Measurements from ENCODE around the gene AMBP. TPM values are rescaled to one million over a fixed set of nuclear protein-coding genes. Genes with fewer than 3 reads are reported as not detected.

AMBP gene
- total and polyA plus RNA-seq, 2 experiments from 2014 or later, result 0.64 TPM; not detected in 1

DNA sequence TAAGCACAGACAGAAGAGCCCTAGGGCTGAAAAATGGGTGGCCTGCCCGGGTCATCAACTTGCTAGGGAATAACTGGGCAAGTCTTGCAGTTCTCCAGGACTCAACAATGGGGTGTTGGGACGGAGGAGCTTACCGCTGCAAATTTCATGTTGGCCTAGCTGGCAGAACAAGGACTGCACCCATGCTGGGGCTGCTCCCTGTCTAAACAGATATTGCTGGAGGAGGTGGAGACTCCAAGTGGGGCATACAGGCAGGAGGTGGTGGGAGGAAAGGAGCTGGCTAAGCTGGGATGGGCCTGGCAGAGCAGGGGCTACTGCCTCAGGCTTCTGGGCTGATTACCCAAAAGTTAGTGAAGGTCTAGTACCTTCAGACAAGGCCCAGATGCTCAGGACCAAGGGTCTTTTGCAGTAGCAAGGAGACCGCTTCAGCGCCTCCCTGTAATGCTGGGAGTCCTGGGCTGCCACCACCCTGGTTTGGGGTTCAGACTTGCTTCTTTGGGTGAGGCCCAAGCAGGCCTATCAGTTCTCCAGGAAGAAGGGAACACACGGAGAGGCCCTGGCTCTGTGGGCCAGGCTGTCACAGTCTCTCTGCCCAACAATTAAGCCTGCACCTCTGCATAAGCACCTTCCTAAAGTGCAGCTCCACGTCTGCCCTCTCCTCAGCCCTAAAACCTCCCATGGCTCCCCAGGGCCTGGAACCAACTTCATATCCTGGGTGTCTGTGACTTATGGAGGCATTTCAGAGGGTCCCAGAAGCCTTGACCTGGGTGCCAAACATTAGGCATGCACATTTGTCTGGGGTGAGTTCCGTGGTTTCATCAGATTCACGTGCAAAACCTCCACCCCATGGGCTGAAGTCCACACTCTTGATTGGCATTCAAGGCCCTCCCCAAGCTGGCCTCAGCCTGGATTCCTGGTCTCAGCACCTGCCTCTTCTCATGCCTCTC is 45.2 kb upstream of the AMBP start:
- TF ChIP-seq, protein P1, sequence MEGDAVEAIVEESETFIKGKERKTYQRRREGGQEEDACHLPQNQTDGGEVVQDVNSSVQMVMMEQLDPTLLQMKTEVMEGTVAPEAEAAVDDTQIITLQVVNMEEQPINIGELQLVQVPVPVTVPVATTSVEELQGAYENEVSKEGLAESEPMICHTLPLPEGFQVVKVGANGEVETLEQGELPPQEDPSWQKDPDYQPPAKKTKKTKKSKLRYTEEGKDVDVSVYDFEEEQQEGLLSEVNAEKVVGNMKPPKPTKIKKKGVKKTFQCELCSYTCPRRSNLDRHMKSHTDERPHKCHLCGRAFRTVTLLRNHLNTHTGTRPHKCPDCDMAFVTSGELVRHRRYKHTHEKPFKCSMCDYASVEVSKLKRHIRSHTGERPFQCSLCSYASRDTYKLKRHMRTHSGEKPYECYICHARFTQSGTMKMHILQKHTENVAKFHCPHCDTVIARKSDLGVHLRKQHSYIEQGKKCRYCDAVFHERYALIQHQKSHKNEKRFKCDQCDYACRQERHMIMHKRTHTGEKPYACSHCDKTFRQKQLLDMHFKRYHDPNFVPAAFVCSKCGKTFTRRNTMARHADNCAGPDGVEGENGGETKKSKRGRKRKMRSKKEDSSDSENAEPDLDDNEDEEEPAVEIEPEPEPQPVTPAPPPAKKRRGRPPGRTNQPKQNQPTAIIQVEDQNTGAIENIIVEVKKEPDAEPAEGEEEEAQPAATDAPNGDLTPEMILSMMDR (IDR thresholded peaks at IDR 0.05; ENCODE audit: low read depth, low read length), result no peak
- DNase-seq (ENCODE audit: low read depth in 1 of 2, low spot score in 1 of 2), result no peak

DNA sequence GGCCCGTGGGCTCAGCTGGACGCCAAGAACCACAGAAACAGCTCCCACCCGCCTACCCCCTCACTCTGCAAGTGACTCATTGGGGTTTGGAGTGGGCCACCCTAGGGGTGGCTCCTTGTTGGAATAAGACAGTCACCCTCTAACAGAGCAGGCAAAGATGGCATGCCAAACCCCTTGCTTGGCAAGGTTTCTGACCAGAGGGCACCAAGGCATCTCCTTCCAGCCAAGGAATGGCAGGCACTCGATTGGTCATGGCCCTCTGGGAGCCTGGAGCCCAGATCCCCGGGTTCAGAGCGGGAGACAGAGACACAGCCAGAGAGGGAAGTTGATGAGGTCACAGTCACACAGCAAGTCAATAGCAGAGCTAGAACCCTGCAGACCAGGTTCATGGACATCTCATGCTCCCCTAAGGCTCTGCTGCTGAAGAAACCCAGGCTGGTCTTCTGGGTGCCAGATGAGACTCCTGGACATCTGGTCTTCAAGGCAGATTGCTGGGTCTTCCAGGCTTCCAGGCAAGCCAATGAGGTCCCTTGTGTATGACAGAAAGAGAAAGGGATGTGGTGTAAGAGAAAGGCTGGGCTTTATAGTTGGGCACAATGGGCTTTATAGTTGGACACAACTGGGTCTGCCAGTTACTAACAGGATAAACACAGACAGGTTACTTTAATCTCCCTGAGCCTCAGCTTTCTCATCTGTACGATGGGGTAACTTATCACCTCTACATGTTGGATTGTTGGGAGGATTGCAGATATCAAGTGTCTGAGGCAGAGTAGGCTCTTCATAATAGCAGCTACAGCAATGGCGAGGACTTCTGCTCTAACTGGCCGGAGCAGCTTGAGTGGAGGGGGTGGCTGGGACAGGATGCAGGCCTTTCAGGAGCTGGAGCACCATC is 44.3 kb upstream of the AMBP start:
- TF ChIP-seq, protein P1 (IDR thresholded peaks at IDR 0.05; ENCODE audit: low read depth, low read length), result no peak
- Histone ChIP-seq H3K9me3 (ENCODE audit: low read depth) (no peaks in the 10 kb centered on the region), H3K36me3 (no peaks in the 10 kb centered on the region), H3K27me3 (no peaks in the 10 kb centered on the region), H3K27ac (no peak overlapping the region), H3K4me3 (no peak overlapping the region), H3K4me1 (ENCODE audit: low read depth) (peaks cover 29% of the 10 kb centered on the region)
- DNase-seq (ENCODE audit: low read depth in 1 of 2, low spot score in 1 of 2), result no peak

More for the DNA sequence above, 45.2 kb upstream of the AMBP start:
- H3K27ac ChIP-seq, result no peak overlapping the region
- H3K27me3 ChIP-seq, result no peaks in the 10 kb centered on the region
- peaks cover 27% of the 10 kb centered on the region for H3K4me1 ChIP-seq (ENCODE audit: low read depth)
- no peaks in the 10 kb centered on the region for H3K9me3 ChIP-seq (ENCODE audit: low read depth)
- H3K4me3 ChIP-seq, result no peak overlapping the region
- H3K36me3 ChIP-seq, result no peaks in the 10 kb centered on the region

DNA sequence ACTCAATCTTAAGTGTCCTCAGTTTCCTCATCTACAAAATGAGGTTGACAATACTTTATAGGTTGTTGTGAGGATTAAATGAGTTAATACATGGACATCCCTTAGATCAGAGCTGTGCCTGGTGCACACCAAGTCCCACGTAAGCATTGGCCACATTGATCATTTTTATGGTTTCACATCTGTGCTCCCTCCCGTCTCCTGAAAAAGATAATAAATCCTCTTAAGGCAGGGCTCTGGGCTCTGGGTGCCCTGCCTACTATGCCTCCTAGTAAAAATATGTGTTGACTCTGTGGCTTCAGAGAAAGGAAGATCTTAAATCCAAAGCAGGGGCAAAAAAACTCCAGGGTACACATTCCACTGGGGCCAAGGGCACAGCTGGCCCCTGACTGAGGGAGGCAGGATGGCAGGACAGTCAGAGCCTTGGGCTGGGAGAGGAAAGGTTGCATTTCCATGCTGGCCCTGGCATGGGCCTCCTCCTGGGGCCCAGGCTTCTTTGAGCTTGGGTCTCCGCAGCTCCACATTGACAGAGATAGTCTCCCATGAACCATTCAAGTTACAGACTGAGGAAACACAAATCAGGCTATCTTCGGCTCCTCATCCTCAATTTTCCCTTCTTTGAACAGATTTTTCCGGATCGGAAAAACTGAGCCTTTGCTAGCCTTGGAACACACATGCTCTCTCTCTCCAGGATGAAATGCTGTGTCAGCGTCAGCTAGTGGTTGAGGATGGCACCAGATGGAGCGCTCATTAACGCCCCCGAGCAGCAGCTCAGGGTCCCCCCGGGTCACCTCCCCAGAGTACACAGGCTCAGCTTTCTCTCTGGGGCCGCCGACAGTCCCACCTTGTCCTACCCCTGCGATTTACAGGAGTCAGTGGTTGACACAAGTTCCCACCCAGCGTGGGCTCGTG is 43.4 kb upstream of the AMBP start:
- TF ChIP-seq, protein P1 (IDR thresholded peaks at IDR 0.05; ENCODE audit: low read depth, low read length), result no peak
- Histone ChIP-seq H3K9me3 (ENCODE audit: low read depth) (no peaks in the 10 kb centered on the region), H3K36me3 (no peaks in the 10 kb centered on the region), H3K27ac (no peak overlapping the region), H3K4me3 (no peak overlapping the region), H3K27me3 (no peaks in the 10 kb centered on the region), H3K4me1 (ENCODE audit: low read depth) (peaks cover 29% of the 10 kb centered on the region)
- DNase-seq (ENCODE audit: low read depth in 1 of 2, low spot score in 1 of 2), result no peak

DNA sequence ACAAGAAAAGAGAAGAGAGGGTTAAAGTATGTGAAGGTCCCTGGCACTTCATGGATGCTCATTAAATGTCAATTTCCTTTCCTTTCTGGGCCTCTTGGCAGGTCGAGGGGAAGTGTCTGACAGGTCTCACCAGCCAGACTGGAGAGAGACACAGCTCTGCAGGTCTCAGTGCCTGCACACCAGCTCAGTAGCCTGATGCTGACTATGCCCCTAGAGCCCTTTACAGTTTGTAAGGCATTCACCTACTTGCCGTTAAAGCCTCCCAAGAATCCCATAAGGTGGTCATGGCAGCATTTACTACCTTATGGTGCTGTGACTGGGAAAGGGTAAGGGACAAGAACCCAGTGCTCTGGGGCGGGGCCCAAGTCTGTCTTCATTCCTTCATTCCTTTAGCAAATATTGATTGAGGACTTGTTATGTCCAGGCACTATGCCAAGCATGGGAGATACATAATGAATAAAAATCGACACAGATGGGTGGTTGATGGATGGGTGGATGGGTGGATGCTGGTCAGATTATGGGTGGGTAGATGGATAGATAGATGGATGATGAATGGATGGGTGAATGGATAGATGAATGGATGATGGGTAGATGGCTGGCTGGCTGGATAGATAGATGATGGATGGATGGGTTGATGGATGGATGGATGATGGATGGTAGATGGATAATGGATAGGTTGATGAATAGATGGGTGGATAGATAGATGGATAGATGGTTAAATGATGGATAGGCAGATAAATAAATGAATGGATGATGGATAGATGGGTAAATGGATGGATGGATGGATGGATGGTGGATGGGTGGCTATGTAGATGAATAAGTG is 42.3 kb upstream of the AMBP start:
- TF ChIP-seq, protein P1 (IDR thresholded peaks at IDR 0.05; ENCODE audit: low read depth, low read length), result no peak
- no peaks in the 10 kb centered on the region for H3K27me3 ChIP-seq
- no peaks in the 10 kb centered on the region for H3K36me3 ChIP-seq
- H3K27ac ChIP-seq, result no peak overlapping the region
- DNase-seq (ENCODE audit: low read depth in 1 of 2, low spot score in 1 of 2), result no peak
- no peaks in the 10 kb centered on the region for H3K9me3 ChIP-seq (ENCODE audit: low read depth)
- H3K4me1 ChIP-seq (ENCODE audit: low read depth), result peaks cover 31% of the 10 kb centered on the region
- no peak overlapping the region for H3K4me3 ChIP-seq

Data from cardiac muscle cell (in vitro differentiated cells and primary cell).